ENCODE data around the gene TMC8. TPM values are rescaled to one million over a fixed set of nuclear protein-coding genes. Genes with fewer than 3 reads are reported as not detected.

The TMC8 gene
- total and polyA plus RNA-seq, 3 donors from 2014 or later = 3.5 to 9.3 (median 5.6) TPM

GRCh38 chr17:78159575-78160158, 29.1 kb downstream of the TMC8 start:
- no peak overlapping the region for H3K4me3 ChIP-seq
- intact Hi-C loops (cut with DNase I; ENCODE audit: low total_unique reads) = no loop called here
- no peaks in the 10 kb centered on the region for H3K4me1 ChIP-seq
- H3K27me3 ChIP-seq = no peaks in the 10 kb centered on the region
- no peaks in the 10 kb centered on the region for H3K9me3 ChIP-seq
- no peak for TF ChIP-seq POLR2A (IDR thresholded peaks at IDR 0.05)
- TF ChIP-seq CTCF (IDR thresholded peaks at IDR 0.05) = no peak
- H3K27ac ChIP-seq = no peak overlapping the region
- DNase-seq = no peak
- H3K36me3 ChIP-seq (ENCODE audit: low read depth, missing control alignments) = no peaks in the 10 kb centered on the region
- 85 to 90% methylated on average over 10 of the region's 10 CpGs for WGBS, 2 donors

GRCh38 chr17:78163881-78164747, 33.5 kb downstream of the TMC8 start:
- Histone ChIP-seq H3K36me3 (ENCODE audit: low read depth, missing control alignments) (no peaks in the 10 kb centered on the region), H3K27ac (no peak overlapping the region), H3K4me1 (peaks cover 4% of the 10 kb centered on the region), H3K27me3 (no peaks in the 10 kb centered on the region), H3K4me3 (no peak overlapping the region), H3K9me3 (no peaks in the 10 kb centered on the region)
- no peak for DNase-seq
- intact Hi-C loops (cut with DNase I; ENCODE audit: low total_unique reads) = no loop called here
- WGBS, 2 donors = 82 to 85% methylated on average over 11 to 21 of the region's 22 CpGs
- no peak for TF ChIP-seq CTCF (IDR thresholded peaks at IDR 0.05)
- no peak for TF ChIP-seq POLR2A (IDR thresholded peaks at IDR 0.05)

GRCh38 chr17:78164748-78165607, 34.4 kb downstream of the TMC8 start:
- H3K27ac ChIP-seq = no peak overlapping the region
- H3K27me3 ChIP-seq = no peaks in the 10 kb centered on the region
- intact Hi-C loops (cut with DNase I; ENCODE audit: low total_unique reads) = no loop called here
- no peak for DNase-seq
- H3K36me3 ChIP-seq (ENCODE audit: low read depth, missing control alignments) = no peaks in the 10 kb centered on the region
- no peak overlapping the region for H3K4me3 ChIP-seq
- H3K9me3 ChIP-seq = no peaks in the 10 kb centered on the region
- H3K4me1 ChIP-seq = peaks cover 9% of the 10 kb centered on the region
- 94% methylated on average over 12 to 16 of the region's 16 CpGs for WGBS, 2 donors
- TF ChIP-seq POLR2A (IDR thresholded peaks at IDR 0.05) (no peak), CTCF (IDR thresholded peaks at IDR 0.05) (no peak)

- H3K9me3 ChIP-seq = no peaks in the 10 kb centered on the region
- peaks cover 9% of the 10 kb centered on the region for H3K4me1 ChIP-seq
- H3K4me3 ChIP-seq = no peak overlapping the region
- no peak for DNase-seq
- no peaks in the 10 kb centered on the region for H3K36me3 ChIP-seq (ENCODE audit: low read depth, missing control alignments)
- no peaks in the 10 kb centered on the region for H3K27me3 ChIP-seq
- intact Hi-C loops (cut with DNase I; ENCODE audit: low total_unique reads) = no loop called here
- WGBS, 2 donors = 72 to 88% methylated on average over 5 to 6 of the region's 6 CpGs
- no peak for TF ChIP-seq POLR2A (IDR thresholded peaks at IDR 0.05)
- TF ChIP-seq CTCF (IDR thresholded peaks at IDR 0.05) = no peak
- no peak overlapping the region for H3K27ac ChIP-seq
These were observed 35.8 kb downstream of the TMC8 start for GRCh38 chr17:78166416-78166815.
